Measurements from ENCODE around the gene SLC9B1. TPM values are rescaled to one million over a fixed set of nuclear protein-coding genes. Genes with fewer than 3 reads are reported as not detected.
"Not testable (repeated sequence)": the region's sequence is repeated elsewhere in the genome, so short reads cannot be mapped to it uniquely, and the experiment has no call there.

Gene SLC9B1
- total RNA-seq, 1 donor from 2014 or later = 0.21 TPM

DNA sequence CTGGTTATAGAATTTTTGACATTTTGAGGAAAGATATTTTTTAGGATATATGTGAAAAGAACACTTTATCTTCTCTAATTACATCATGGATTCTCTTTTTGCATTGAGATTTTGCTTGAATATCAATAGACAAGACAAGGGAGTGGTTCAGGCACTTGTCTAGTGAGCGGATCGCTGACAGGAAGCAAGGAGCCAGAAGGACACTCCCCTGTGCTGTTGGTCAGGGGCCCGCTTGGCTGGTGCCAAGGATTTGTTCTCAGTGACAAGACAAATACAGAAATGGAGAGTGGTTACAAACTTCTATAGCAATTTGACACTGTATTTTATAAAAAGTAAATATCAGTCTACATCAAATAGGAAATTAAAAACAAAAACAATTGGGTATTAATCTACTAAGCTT, 60.0 kb downstream of the SLC9B1 start:
- TF ChIP-seq, protein P1, sequence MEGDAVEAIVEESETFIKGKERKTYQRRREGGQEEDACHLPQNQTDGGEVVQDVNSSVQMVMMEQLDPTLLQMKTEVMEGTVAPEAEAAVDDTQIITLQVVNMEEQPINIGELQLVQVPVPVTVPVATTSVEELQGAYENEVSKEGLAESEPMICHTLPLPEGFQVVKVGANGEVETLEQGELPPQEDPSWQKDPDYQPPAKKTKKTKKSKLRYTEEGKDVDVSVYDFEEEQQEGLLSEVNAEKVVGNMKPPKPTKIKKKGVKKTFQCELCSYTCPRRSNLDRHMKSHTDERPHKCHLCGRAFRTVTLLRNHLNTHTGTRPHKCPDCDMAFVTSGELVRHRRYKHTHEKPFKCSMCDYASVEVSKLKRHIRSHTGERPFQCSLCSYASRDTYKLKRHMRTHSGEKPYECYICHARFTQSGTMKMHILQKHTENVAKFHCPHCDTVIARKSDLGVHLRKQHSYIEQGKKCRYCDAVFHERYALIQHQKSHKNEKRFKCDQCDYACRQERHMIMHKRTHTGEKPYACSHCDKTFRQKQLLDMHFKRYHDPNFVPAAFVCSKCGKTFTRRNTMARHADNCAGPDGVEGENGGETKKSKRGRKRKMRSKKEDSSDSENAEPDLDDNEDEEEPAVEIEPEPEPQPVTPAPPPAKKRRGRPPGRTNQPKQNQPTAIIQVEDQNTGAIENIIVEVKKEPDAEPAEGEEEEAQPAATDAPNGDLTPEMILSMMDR (IDR thresholded peaks at IDR 0.05; ENCODE audit: insufficient read depth, low read length, poor library complexity, severe bottlenecking) = no peak
- Histone ChIP-seq H3K36me3 (ENCODE audit: control insufficient read depth, insufficient read depth, low read length) (no peaks in the 10 kb centered on the region), H3K27me3 (ENCODE audit: control insufficient read depth, insufficient read depth, low read length) (no peaks in the 10 kb centered on the region), H3K4me3 (ENCODE audit: low read depth, low read length) (no peak overlapping the region)
- DNase-seq (ENCODE audit: low read depth) = no peak

DNA sequence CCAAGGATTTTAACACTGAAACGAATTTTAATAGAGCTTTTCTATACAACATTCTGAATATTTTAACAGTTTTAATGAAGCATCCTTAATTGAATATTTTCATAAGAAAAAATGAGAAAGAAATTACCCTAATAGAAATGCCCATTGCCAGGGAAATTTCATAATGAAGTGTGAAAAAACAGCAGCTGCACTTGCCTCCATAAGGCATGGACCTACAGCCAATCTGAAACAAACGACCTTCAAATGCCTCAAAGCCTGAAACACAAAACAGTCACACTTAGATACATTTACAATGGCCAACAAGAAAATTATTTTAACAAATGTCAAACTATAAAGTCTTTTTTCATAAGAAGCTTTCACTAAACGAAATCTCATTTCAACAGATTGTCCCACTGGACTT, 74.4 kb downstream of the SLC9B1 start:
- TF ChIP-seq, protein P1 (IDR thresholded peaks at IDR 0.05; ENCODE audit: insufficient read depth, low read length, poor library complexity, severe bottlenecking) = no peak
- Histone ChIP-seq H3K27me3 (ENCODE audit: control insufficient read depth, insufficient read depth, low read length) (no peaks in the 10 kb centered on the region), H3K4me3 (ENCODE audit: low read depth, low read length) (no peak overlapping the region), H3K36me3 (ENCODE audit: control insufficient read depth, insufficient read depth, low read length) (no peaks in the 10 kb centered on the region)
- DNase-seq (ENCODE audit: low read depth) = no peak

DNA sequence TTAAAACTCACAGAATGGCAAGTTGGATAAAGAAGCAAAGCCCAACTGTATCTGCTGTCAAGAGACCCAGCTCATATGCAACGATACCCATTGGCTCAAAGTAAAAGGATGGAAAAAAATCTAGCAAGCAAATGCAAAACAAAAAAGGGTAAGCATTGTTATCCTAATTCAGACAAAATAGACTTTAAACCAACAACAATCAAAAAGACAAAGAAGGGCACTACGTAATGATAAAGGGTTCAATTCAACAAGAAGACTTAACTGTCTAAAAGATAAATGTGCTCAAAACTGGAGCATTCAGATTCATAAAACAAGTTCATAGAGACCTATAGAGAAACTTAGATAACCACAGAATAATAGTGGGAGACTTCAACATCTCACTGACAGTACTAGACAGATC, 81.4 kb downstream of the SLC9B1 start:
- not testable (repeated sequence) for H3K36me3 ChIP-seq (ENCODE audit: control insufficient read depth, insufficient read depth, low read length); DNase-seq (ENCODE audit: low read depth); H3K27me3 ChIP-seq (ENCODE audit: control insufficient read depth, insufficient read depth, low read length); H3K4me3 ChIP-seq (ENCODE audit: low read depth, low read length)

DNA sequence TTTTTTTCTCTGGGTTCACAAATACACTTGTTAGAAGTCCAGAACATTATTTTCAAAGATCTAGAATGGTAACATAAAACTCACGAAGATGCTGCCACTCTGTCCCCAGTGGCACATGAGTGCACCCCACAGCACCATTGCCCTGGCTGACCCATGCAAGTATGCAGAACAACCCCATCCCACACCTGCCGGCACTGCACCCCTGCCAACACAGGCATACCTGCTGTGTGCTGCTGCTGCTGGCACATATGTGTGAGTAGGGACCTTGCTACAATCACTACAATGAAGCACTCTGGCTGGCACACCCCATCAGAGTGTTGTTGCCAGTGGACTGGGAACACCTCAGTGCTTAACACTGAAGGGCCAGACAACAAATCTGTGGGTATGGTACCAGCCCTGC, 83.8 kb downstream of the SLC9B1 start:
- DNase-seq (ENCODE audit: low read depth) = no peak
- Histone ChIP-seq H3K36me3 (ENCODE audit: control insufficient read depth, insufficient read depth, low read length) (no peaks in the 10 kb centered on the region), H3K4me3 (ENCODE audit: low read depth, low read length) (no peak overlapping the region), H3K27me3 (ENCODE audit: control insufficient read depth, insufficient read depth, low read length) (no peaks in the 10 kb centered on the region)
- TF ChIP-seq, protein P1 (IDR thresholded peaks at IDR 0.05; ENCODE audit: insufficient read depth, low read length, poor library complexity, severe bottlenecking) = no peak

DNA sequence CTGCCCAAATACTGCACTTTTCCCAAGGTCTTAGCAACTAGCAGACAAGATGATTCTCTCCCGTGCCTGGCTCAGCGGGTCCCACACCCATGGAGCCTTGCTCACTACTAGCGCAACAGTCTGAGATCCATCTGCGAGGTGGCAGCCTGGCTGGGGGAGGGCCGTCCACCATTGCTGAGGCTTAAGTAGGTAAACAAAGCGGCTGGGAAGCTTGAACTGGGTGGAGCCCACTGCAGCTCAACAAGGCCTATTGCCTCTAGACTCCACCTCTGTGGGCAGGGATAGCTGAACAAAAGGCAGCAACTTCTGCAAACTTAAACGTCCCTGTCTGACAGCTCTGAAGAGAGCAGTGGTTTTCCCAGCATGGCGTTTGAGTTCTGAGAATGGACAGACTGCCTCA, 99.8 kb downstream of the SLC9B1 start:
- DNase-seq (ENCODE audit: low read depth); H3K27me3 ChIP-seq (ENCODE audit: control insufficient read depth, insufficient read depth, low read length); H3K36me3 ChIP-seq (ENCODE audit: control insufficient read depth, insufficient read depth, low read length); H3K4me3 ChIP-seq (ENCODE audit: low read depth, low read length): not testable (repeated sequence)

DNA sequence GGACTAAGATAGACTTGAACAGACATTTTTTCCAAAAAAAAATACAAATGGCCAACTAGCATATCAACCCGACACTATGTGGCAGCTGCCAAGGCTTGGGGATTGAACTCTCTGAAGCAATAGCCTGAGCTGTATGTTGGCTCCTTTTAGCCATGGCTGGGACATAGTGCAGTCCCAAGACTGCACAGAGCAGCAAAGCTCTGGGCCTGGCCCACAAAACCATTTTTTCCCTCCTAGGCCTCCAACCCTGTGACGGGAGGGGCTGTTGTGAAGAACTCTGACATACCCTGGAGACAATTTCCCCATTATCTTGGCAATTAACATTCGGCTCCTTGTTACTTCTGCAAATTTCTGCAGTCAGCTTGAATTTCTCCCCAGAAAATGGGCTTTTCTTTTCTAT, 100.6 kb downstream of the SLC9B1 start:
- Histone ChIP-seq H3K27me3 (ENCODE audit: control insufficient read depth, insufficient read depth, low read length) (no peaks in the 10 kb centered on the region), H3K36me3 (ENCODE audit: control insufficient read depth, insufficient read depth, low read length) (no peaks in the 10 kb centered on the region), H3K4me3 (ENCODE audit: low read depth, low read length) (no peak overlapping the region)
- TF ChIP-seq, protein P1 (IDR thresholded peaks at IDR 0.05; ENCODE audit: insufficient read depth, low read length, poor library complexity, severe bottlenecking) = no peak
- DNase-seq (ENCODE audit: low read depth) = no peak

DNA sequence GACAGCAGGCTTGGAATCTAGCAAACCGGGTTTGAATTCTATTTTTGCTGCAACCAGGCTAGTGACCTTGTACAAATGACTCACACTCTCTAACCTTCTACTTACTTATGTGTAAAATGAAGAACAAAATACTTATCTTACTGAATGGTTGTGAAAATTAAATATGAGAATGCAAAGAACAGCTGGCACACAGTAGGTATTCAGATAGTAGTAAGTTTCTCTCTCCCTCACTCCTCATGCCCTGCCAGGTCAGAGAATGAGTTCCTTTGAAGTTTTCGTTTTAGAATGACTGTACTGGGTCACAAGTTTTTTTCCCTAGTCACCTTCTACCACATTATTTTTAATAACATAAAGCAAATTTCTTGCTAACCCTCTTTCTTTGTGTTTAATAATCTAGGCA, 117.7 kb downstream of the SLC9B1 start:
- DNase-seq (ENCODE audit: low read depth) = no peak
- Histone ChIP-seq H3K4me3 (ENCODE audit: low read depth, low read length) (no peak overlapping the region), H3K36me3 (ENCODE audit: control insufficient read depth, insufficient read depth, low read length) (no peaks in the 10 kb centered on the region), H3K27me3 (ENCODE audit: control insufficient read depth, insufficient read depth, low read length) (no peaks in the 10 kb centered on the region)
- TF ChIP-seq, protein P1 (IDR thresholded peaks at IDR 0.05; ENCODE audit: insufficient read depth, low read length, poor library complexity, severe bottlenecking) = no peak

DNA sequence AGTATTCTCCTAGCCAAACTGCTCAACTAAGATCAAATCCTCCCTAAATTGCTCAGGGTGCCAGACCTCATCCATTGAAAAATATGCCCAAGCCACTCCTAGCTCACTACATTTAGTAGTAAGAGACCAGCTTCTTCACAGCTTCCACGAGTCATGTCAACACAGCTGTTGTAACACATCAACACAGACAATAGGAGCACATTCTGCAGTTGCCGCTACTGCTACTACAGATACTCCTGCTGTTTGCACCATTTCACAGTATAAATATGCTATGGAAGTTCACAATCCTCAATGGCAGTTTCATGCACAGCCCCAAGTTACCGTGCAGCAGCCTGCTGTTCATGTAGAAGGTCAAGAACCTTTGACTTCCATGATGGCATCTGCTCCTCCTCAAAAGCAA, 121.9 kb downstream of the SLC9B1 start:
- DNase-seq (ENCODE audit: low read depth); H3K4me3 ChIP-seq (ENCODE audit: low read depth, low read length); H3K36me3 ChIP-seq (ENCODE audit: control insufficient read depth, insufficient read depth, low read length); H3K27me3 ChIP-seq (ENCODE audit: control insufficient read depth, insufficient read depth, low read length): not testable (repeated sequence)

DNA sequence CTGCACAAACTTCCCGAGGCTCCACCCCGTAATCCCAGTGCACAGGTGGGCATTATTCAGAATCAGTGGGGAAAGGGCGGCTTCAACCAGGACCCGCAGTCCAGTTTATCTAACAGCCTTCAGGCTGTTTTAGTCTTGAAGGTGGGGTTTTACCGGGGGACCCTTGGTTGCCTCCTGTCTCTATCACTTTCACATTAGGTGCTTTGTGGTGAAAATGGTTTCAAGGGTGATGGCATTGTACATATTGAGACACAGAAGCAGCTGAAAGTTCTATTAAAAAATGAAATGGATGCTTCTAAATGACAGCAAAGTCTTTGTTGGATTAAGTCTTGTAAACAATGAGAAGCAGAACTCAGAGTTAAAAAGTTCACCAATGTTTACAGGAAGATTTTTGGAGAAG, 123.0 kb downstream of the SLC9B1 start:
- H3K27me3 ChIP-seq (ENCODE audit: control insufficient read depth, insufficient read depth, low read length); H3K36me3 ChIP-seq (ENCODE audit: control insufficient read depth, insufficient read depth, low read length); H3K4me3 ChIP-seq (ENCODE audit: low read depth, low read length); DNase-seq (ENCODE audit: low read depth): not testable (repeated sequence)

DNA sequence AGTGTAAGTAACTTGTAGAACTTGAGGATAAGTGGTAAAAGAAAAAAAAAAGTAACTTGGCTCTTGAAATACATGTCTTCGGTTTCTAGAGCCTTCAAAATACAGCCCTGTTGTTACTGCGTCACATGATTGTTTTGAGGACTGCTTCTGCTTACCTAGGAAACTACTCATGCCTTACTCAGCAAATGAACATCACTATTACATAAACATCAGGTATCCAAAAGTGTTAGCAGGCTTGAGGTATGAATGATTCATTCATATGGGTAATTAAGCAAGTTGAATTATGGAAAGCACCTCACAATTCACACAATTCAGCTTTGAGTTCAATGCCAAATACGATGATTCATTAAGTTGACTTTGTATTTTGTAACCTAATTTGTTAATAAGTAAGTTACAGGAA, 129.6 kb downstream of the SLC9B1 start:
- H3K4me3 ChIP-seq (ENCODE audit: low read depth, low read length); H3K27me3 ChIP-seq (ENCODE audit: control insufficient read depth, insufficient read depth, low read length); H3K36me3 ChIP-seq (ENCODE audit: control insufficient read depth, insufficient read depth, low read length): not testable (repeated sequence)
- peak; percentile 14 for DNase-seq (ENCODE audit: low read depth)
